ENCODE results near the gene TMPRSS9. TPM values are rescaled to one million over a fixed set of nuclear protein-coding genes. Genes with fewer than 3 reads are reported as not detected.

Gene TMPRSS9
- total RNA-seq, 1 experiment from 2014 or later, result not detected

DNA sequence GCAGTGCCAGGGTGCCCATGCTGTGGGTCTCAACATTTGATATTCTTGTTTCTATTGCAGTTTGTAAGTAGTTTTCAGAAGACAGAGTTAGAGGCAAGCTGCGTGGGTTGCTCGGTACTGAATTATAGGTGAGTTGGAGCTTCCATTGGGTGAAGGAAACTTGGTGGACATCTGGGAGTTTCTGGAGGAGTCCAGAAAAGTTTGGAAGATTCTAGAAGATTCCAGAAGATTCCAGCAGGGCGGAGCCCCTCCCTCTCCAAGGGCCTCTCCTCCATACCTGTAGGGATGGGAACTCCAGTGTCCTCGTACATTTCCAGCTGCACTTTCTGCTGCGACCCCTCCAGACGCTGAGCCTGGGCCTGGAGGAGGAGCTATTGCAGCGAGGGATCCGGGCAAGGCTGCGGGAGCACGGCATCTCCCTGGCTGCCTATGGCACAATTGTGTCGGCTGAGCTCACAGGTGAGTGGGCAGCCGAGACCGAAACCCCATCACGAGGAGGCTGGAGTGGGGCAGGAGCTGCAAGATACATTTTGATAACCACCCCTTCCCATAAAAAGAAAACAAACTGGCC lies 38.8 kb downstream of the TMPRSS9 start:
- ChIA-PET CTCF (interaction anchor here (0.5 kb wide), 1 partner anchor 1086 kb away, joined by 8 read pairs; no protein-coding TSS in a partner anchor), POLR2A (ENCODE audit: low non-redundant PET) (no interaction called here)

DNA sequence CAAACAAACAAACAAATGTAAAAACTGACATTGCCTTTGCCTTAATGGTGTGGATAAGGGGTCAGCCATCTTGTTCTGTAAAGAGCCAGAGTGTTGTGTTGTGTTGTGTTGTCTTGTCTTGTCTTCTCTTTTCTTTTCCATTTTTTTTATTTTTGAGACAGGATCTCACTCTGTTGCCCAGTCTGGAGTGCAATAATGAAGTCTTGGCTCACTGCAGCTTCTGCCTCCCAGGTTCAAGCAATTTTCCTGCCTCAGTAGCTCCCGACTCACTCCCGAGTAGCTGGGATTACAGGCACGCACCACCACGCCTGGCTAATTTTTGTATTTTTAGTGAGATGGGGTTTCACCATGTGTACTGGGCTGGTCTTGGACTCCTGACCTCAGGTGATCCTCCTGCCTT lies 39.5 kb downstream of the TMPRSS9 start:
- BruUV-seq (replicated peaks), result no TSS peak
- TF ChIP-seq CTCF (conservative IDR thresholded peaks at IDR 0.05; ENCODE audit: low read depth, low read length), result no peak
- no peak for TF ChIP-seq EZH2 (IDR thresholded peaks at IDR 0.05; ENCODE audit: borderline replicate concordance, low read depth, low read length, poor library complexity, severe bottlenecking)
- Histone ChIP-seq H3K27ac (ENCODE audit: low read depth, low read length, poor library complexity, severe bottlenecking) (no peak overlapping the region), H3K4me1 (ENCODE audit: insufficient read depth, low read length, poor library complexity, severe bottlenecking) (no peaks in the 10 kb centered on the region), H3K9me3 (ENCODE audit: low read depth, low read length, poor library complexity, severe bottlenecking) (no peaks in the 10 kb centered on the region), H3K4me3 (ENCODE audit: low read depth, low read length, poor library complexity, severe bottlenecking) (no peak overlapping the region), H3K27me3 (replicated peaks; ENCODE audit: insufficient read depth, low read depth, low read length, poor library complexity) (no peaks in the 10 kb centered on the region), H3K36me3 (ENCODE audit: insufficient read depth, low read length, poor library complexity, severe bottlenecking) (no peaks in the 10 kb centered on the region)
- CTCF ChIA-PET, result interaction anchor here (0.5 kb wide), 1 partner anchor 1085 kb away, joined by 8 read pairs; no protein-coding TSS in a partner anchor
- POLR2A ChIA-PET (ENCODE audit: low non-redundant PET), result no interaction called here
- intact Hi-C loops (cut with micrococcal nuclease; ENCODE audit: unreplicated experiment), result loop anchor here (10.0 kb wide), 1 partner anchor 215 kb away; no protein-coding TSS in a partner anchor
- no peak for DNase-seq (ENCODE audit: low spot score)

More for the DNA sequence above, 38.8 kb downstream of the TMPRSS9 start:
- H3K4me1 ChIP-seq (ENCODE audit: insufficient read depth, low read length, poor library complexity, severe bottlenecking), result no peaks in the 10 kb centered on the region
- no TSS peak for BruUV-seq (replicated peaks)
- TF ChIP-seq CTCF (conservative IDR thresholded peaks at IDR 0.05; ENCODE audit: low read depth, low read length) (no peak), EZH2 (IDR thresholded peaks at IDR 0.05; ENCODE audit: borderline replicate concordance, low read depth, low read length, poor library complexity, severe bottlenecking) (no peak)
- no peaks in the 10 kb centered on the region for H3K36me3 ChIP-seq (ENCODE audit: insufficient read depth, low read length, poor library complexity, severe bottlenecking)
- no peak overlapping the region for H3K4me3 ChIP-seq (ENCODE audit: low read depth, low read length, poor library complexity, severe bottlenecking)
- H3K27me3 ChIP-seq (replicated peaks; ENCODE audit: insufficient read depth, low read depth, low read length, poor library complexity), result no peaks in the 10 kb centered on the region
- intact Hi-C loops (cut with micrococcal nuclease; ENCODE audit: unreplicated experiment), result loop anchor here (10.0 kb wide), 1 partner anchor 216 kb away; no protein-coding TSS in a partner anchor
- no peak overlapping the region for H3K27ac ChIP-seq (ENCODE audit: low read depth, low read length, poor library complexity, severe bottlenecking)
- DNase-seq (ENCODE audit: low spot score), result no peak
- H3K9me3 ChIP-seq (ENCODE audit: low read depth, low read length, poor library complexity, severe bottlenecking), result no peaks in the 10 kb centered on the region

DNA sequence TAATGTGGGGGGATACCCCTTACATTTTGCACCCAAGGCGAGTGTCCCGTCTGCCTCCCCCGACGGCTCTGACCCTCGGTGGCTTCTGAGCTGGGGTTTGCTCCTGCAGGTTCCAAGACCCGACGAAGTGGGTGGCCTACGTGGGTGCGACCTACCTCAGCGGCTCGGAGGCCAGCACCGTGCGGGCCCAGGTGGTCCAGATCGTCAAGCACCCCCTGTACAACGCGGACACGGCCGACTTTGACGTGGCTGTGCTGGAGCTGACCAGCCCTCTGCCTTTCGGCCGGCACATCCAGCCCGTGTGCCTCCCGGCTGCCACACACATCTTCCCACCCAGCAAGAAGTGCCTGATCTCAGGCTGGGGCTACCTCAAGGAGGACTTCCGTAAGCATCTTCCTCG lies 48.2 kb downstream of the TMPRSS9 start:
- no TSS peak for BruUV-seq (replicated peaks)
- Histone ChIP-seq H3K27me3 (replicated peaks; ENCODE audit: insufficient read depth, low read depth, low read length, poor library complexity) (no peaks in the 10 kb centered on the region), H3K9me3 (ENCODE audit: low read depth, low read length, poor library complexity, severe bottlenecking) (no peaks in the 10 kb centered on the region), H3K36me3 (ENCODE audit: insufficient read depth, low read length, poor library complexity, severe bottlenecking) (no peaks in the 10 kb centered on the region), H3K4me3 (ENCODE audit: low read depth, low read length, poor library complexity, severe bottlenecking) (no peak overlapping the region), H3K4me1 (ENCODE audit: insufficient read depth, low read length, poor library complexity, severe bottlenecking) (no peaks in the 10 kb centered on the region), H3K27ac (ENCODE audit: low read depth, low read length, poor library complexity, severe bottlenecking) (no peak overlapping the region)
- TF ChIP-seq CTCF (conservative IDR thresholded peaks at IDR 0.05; ENCODE audit: low read depth, low read length) (no peak), EZH2 (IDR thresholded peaks at IDR 0.05; ENCODE audit: borderline replicate concordance, low read depth, low read length, poor library complexity, severe bottlenecking) (no peak)
- ChIA-PET POLR2A (ENCODE audit: low non-redundant PET) (interaction anchor here (0.6 kb wide), 1 partner anchor 252 kb away, joined by 3 read pairs; no protein-coding TSS in a partner anchor), CTCF (no interaction called here)
- DNase-seq (ENCODE audit: low spot score), result no peak
- intact Hi-C loops (cut with micrococcal nuclease; ENCODE audit: unreplicated experiment), result no loop called here
